Measurements from ENCODE around the gene AIFM2.
"Not testable (repeated sequence)": the region's sequence is repeated elsewhere in the genome, so short reads cannot be mapped to it uniquely, and the experiment has no call there.

Gene AIFM2

GRCh38 chr10:70123166-70123565 lies 9.5 kb downstream of the AIFM2 start:
- not testable (repeated sequence) for DNase-seq (ENCODE audit: low read depth in 2 of 2)

- DNase-seq (ENCODE audit: low read depth in 2 of 2): no peak
Observed at GRCh38 chr10:70122742-70123141, 9.9 kb downstream of the AIFM2 start.

- no peak for DNase-seq (ENCODE audit: low read depth in 2 of 2)
Observed at GRCh38 chr10:70121281-70121949, 11.2 kb downstream of the AIFM2 start.

GRCh38 chr10:70120417-70120816 lies 12.2 kb downstream of the AIFM2 start:
- DNase-seq (ENCODE audit: low read depth in 2 of 2): no peak

- no peak for DNase-seq (ENCODE audit: low read depth in 2 of 2)
Observed at GRCh38 chr10:70119623-70120022, 13.0 kb downstream of the AIFM2 start.

- DNase-seq (ENCODE audit: low read depth in 2 of 2): no peak
Observed at GRCh38 chr10:70119197-70119596, 13.4 kb downstream of the AIFM2 start.

- no peak for DNase-seq (ENCODE audit: low read depth in 2 of 2)
Observed at GRCh38 chr10:70118196-70118595, 14.4 kb downstream of the AIFM2 start.

GRCh38 chr10:70117646-70118045 lies 15.0 kb downstream of the AIFM2 start:
- no peak for DNase-seq (ENCODE audit: low read depth in 2 of 2)

GRCh38 chr10:70115948-70116682 lies 16.5 kb downstream of the AIFM2 start:
- no peak for DNase-seq (ENCODE audit: low read depth in 2 of 2)

GRCh38 chr10:70114902-70115301 lies 17.7 kb downstream of the AIFM2 start:
- no peak for DNase-seq (ENCODE audit: low read depth in 2 of 2)

GRCh38 chr10:70112071-70112470 lies 20.6 kb downstream of the AIFM2 start:
- DNase-seq (ENCODE audit: low read depth in 2 of 2): no peak

GRCh38 chr10:70111496-70111895 lies 21.1 kb downstream of the AIFM2 start:
- no peak for DNase-seq (ENCODE audit: low read depth in 2 of 2)

- no peak for DNase-seq (ENCODE audit: low read depth in 2 of 2)
Observed at GRCh38 chr10:70109064-70109729, 23.4 kb downstream of the AIFM2 start.

- no peak for DNase-seq (ENCODE audit: low read depth in 2 of 2)
Observed at GRCh38 chr10:70106958-70107791, 25.4 kb downstream of the AIFM2 start.

- no peak for DNase-seq (ENCODE audit: low read depth in 2 of 2)
Observed at GRCh38 chr10:70101668-70102067, 31.0 kb downstream of the AIFM2 start.

- not testable (repeated sequence) for DNase-seq (ENCODE audit: low read depth in 2 of 2)
Observed at GRCh38 chr10:70101068-70101562, 31.5 kb downstream of the AIFM2 start.

- DNase-seq (ENCODE audit: low read depth in 2 of 2): no peak
Observed at GRCh38 chr10:70098271-70098670, 34.4 kb downstream of the AIFM2 start.

GRCh38 chr10:70097459-70097858 lies 35.2 kb downstream of the AIFM2 start:
- no peak for DNase-seq (ENCODE audit: low read depth in 2 of 2)

- no peak for DNase-seq (ENCODE audit: low read depth in 2 of 2)
Observed at GRCh38 chr10:70096705-70097420, 35.8 kb downstream of the AIFM2 start.

GRCh38 chr10:70096016-70096704 lies 36.5 kb downstream of the AIFM2 start:
- no peak for DNase-seq (ENCODE audit: low read depth in 2 of 2)

GRCh38 chr10:70094250-70094649 lies 38.4 kb downstream of the AIFM2 start:
- no peak for DNase-seq (ENCODE audit: low read depth in 2 of 2)
